ENCODE data around the gene COL27A1.
A peak's percentile ranks its signal among the peaks of the same experiment; 100 is the strongest.

The COL27A1 gene

DNA sequence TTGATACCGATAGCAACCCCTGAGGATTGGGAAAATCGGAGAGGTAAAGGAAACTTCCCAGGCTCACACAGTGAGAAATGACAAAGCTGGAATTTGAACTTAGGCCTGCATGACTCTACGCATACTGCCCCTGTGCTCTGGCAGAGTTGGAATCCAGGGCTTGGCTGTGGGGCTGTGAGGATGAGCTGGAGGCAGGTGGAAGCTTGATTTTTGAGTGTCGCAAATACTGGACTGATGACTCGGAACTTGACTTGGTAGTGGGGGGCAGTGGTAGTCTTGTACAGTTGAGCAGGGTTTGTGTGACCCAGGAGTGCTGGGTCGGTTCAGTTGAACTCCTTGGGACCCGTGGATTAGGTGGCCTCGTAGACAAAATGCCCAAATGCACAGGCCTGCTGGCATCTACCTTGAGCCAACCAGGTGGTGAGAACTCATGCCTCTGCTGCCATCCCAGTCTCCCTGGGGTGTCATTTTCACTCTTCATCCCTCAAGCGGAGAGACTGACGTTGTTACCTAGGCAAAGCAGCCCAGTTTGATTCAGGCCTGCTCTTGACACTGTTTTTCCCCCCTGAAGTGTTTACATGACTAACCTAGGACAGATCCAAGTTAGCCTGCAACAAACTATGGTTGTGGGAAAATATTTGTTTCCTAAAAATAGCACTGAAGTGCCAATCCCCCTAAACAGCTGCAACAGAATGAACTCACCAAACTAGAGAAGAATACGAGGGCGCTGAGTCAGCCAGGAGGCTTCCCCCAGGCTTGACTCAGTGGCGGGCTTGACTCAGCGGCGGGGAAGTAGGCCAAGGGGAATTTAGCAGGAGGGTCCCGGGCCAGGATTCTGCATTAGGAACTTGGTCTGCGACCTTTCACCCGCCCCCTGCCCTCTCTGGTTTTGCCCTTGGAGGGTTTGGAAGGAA lies 121.8 kb downstream of the COL27A1 start:
- no peak for DNase-seq

DNA sequence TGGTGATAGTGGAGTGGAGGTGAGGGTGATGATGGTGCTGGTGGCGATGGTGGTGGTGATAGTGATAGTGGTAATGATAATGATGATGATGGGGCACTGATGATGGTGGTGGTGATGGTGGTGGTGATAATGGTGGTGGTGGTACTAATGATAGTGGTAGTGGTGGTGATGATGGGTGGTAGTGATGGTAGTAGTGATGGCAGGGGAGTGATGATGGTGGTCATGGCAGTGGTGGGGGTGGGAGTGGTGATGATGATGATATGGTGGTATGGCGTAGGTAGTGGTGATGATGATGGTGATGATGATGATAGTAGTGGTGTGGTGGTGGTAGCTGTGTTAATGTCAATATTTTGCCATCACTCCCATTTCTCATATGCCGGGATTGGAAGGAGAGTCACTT lies 123.0 kb downstream of the COL27A1 start:
- DNase-seq, result no peak

- peak; percentile 28 for DNase-seq
Measured at GRCh38 chr9:114278881-114279570, 123.7 kb downstream of the COL27A1 start.

DNA sequence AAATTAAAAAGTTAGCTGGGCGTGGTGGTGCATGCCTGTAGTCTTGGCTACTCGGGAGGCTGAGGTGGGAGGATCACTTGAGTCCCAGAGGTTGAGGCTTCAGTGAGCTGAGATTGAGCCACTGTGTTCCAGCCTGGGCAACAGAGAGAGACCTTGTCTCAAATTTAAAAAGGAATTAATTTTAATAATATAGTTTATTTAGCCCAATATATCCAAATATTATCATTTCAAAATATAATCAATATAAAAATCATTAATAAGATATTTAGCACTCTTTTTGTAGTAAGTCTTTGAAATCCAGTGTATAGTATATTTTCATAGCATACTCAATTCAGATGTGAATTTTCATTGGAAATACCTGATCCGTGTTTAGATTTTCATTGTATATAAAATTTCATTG lies 124.4 kb downstream of the COL27A1 start:
- DNase-seq, result no peak

GRCh38 chr9:114280636-114281472 lies 125.5 kb downstream of the COL27A1 start:
- DNase-seq, result no peak

DNA sequence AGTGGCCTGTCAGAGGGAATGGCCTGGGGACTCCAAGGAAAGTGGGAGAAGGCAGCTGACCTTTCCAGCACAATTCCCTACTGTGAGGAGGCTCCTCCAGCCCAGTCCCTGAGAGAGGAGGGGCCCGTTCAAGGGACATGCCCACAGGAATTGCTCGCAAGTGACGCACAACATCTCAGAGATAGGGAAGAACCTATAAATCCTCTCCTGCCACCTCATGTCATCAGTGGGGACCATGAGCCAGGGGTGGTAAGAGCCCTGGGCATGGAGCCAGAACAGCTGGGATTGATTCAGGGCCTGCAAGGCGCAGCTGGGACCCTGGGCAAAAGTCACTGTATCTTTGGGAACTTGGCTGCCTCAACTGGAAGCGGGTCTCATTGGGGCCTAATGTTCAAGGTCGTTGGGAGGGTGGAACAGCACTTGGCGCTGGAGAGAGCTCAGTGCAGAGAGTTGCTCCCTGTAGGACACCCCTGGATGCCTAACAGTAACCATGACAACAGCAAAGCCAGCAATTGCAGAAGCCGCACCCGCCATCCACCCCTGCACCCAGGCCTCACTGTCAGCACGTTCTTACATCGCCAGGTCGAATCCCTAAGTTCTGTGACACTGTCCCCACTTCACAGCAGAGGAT lies 126.3 kb downstream of the COL27A1 start:
- no peak for DNase-seq

DNA sequence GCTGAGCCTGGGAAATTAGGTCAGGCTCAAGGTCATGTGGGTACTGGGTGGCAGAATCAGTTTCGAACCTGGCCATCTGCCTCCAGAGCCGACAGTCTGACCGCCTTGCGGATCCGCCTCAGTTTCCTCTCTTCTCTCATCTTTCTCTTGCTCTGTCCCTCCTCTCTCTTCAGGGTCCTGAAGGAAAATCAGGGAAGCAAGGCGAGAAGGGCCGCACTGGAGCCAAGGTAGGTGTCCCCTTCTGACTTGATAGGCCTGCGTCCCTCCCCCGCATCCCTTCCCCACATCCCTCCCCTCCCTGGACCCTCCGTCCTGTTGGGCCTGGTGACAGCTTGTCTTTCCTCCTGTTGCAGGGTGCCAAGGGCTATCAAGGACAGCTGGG lies 126.8 kb downstream of the COL27A1 start:
- no peak for DNase-seq

- peak; percentile 38 for DNase-seq
Measured at GRCh38 chr9:114282507-114282906, 127.2 kb downstream of the COL27A1 start.

DNA sequence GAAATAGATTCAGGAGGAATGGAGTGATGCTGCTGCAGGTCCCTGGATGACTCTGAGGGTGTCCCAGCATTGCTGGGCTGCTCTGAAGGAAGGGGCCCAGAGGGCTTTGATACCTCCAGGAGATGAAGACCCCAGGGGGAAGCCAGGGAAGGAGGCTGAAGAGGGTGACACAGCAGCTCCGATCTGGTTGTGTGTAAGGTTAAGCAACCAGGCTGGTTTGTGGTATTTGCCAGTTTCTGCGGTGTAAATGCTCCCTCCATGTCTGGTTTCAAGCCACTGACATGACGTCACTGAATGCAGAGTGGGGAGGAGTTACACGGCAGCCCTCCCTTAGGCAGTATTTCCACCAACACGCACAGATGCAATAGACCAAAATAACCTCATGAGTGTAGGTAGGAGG lies 127.6 kb downstream of the COL27A1 start:
- peak; percentile 32 for DNase-seq

DNA sequence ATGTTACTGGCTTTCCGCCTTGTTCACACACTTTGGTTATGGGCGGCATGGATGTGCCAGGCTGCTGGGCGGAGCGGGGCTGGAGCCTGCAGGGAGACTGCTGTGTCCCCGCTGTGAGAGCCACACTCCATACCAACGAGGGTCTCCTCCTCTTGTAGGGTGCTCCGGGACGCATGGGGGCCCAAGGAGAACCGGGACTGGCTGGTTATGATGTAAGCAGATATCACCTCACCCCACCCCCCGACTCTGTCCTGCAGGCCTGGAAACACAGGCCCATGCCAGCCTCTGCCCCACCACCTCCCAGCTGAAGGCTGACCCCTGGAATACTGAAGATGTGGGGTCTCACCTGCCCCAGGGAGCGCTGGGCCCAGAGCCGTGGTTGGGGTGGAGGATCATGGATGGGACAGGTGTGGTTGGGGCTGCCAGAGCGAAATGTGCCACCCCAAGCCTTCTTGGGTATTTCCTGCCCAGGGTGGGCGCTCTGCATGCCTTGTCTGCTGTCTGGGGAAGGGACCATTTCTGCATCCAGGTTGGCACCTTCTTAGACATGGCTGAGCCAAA lies 128.3 kb downstream of the COL27A1 start:
- no peak for DNase-seq

DNA sequence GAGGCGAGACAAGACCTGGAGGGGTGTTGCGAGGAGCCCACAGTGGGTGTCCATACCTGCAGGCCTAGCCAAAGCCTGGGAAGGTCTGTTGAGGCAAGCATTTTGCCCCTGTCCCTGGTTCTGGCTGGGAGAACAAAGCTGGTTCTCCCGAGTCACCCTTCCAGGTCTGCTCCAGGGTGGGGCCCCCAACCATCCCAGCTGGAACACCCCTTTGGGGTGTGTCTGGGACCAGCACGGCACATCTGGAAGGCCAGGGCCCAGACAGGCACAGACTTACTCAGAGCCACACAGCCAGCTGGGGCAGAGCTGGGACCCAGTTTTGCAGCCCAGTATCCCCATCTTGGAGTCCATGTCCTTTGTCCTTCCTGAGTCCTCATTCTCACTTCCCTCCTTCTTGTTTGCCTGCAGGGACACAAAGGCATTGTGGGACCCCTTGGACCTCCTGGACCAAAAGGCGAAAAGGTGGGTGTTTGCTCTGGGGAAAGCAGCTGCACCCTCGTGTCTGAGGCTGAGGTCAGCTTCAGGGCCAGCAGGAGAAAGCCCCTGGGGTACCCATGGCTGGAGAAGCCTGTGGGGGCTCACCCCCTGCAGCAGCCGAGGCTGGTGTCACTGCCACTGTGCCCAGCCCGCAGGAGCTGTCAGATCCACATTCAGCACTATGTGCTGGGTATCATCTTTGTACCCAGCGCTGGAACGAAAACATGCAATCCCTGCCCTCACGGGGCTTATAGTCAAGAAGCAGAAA lies 129.2 kb downstream of the COL27A1 start:
- DNase-seq, result no peak

DNA sequence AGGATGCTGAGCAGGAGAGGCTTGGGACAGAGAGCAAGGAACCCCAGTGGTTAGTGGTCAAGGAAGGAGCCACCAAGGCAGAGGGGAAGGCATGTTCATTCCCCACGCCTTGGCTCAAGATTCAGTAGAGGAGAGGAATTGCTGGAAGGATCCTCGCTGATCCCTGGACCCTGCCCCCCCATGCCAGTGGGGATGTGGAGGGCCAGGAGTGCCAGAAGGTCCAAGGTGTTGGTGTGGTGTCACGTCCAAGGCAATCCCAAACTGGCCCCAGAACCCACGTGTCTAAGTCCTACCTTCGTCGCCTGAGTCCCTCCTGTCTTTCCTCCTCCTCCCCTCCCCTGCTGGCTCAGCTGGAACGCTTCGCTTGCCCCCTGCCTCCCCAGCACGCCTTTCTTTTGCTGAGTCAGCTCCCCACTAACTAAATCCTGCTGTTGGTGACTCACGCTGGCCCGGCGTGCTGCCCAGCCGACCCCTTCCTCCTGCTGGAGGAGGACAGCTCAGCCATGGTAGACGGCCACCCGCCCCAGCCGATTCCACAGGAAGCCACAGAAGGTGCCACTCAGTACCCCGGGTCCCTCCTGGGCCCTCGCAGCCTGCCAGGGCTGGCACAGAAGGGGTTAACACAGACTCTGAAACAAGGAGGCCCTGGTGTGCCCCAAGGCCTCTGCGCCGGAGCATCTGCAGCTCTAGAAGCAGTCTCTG lies 130.0 kb downstream of the COL27A1 start:
- no peak for DNase-seq

DNA sequence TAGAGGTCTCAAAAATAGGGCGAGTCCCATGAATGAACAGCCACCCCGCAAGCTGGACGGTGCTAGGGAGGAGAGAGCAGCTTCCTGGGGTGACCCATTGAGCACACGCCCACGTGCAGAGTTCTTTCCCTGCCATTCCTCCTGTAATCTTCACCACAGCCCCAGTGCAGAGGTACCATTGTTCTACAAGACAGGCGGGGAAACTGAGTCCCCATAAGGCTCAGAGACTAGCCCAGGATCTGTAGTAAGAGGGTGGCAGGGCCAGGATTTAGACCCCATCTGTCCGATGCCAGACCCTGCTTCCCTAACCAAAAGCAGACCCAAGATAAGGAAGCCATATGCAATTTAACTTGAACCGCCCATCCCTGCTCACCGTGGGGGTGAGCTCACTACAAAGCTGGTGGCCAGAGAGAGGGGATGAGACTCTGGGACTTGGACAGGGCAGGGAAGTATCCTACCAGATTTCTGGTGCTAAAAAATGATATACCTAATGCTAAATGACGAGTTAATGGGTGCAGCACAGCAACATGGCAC lies 130.9 kb downstream of the COL27A1 start:
- no peak for DNase-seq

GRCh38 chr9:114287001-114287762 lies 131.8 kb downstream of the COL27A1 start:
- peak; percentile 20 for DNase-seq

- DNase-seq, result no peak
Measured at GRCh38 chr9:114287763-114288192, 132.4 kb downstream of the COL27A1 start.

DNA sequence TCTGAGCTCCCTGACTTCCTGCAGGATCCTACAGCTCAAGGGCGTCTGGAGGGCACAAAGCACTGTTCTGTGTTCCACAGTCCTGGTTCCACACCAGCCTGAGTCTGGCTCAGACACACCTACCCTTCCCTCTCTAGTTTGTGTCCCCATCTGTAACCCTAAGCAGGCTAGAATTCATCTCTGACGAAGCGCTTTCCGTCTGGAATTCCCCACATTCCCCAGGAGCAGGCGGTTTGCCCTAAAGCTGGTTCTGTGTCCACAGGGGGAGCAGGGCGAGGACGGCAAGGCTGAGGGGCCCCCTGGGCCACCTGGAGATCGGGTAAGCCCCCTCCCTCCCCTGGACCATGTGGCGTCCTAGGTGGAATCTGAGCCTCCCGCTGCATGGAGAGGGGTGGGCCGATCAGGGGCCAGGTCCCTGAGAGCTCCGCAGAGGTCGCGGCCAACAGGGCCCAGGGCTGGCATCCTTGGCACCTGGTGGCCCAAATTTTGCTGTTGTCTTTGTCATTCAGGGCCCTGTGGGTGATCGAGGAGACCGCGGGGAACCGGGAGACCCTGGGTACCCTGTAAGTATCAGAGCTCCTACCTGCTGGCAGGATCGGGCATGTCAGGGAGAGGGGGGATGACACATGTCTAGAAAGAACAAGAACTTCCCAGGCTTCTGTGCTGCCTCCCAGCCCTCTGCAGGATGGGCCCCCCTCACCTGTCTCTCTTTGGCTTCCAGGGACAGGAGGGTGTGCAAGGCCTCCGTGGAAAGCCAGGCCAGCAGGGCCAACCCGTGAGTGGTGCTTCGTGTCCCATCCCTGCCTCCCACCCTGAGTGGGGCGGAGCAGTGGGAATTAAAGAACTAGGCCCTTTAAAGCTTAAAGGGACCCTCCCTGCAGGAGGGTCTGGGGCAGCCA lies 133.1 kb downstream of the COL27A1 start:
- no peak for DNase-seq

- DNase-seq, result no peak
Measured at GRCh38 chr9:114289106-114289505, 133.8 kb downstream of the COL27A1 start.

DNA sequence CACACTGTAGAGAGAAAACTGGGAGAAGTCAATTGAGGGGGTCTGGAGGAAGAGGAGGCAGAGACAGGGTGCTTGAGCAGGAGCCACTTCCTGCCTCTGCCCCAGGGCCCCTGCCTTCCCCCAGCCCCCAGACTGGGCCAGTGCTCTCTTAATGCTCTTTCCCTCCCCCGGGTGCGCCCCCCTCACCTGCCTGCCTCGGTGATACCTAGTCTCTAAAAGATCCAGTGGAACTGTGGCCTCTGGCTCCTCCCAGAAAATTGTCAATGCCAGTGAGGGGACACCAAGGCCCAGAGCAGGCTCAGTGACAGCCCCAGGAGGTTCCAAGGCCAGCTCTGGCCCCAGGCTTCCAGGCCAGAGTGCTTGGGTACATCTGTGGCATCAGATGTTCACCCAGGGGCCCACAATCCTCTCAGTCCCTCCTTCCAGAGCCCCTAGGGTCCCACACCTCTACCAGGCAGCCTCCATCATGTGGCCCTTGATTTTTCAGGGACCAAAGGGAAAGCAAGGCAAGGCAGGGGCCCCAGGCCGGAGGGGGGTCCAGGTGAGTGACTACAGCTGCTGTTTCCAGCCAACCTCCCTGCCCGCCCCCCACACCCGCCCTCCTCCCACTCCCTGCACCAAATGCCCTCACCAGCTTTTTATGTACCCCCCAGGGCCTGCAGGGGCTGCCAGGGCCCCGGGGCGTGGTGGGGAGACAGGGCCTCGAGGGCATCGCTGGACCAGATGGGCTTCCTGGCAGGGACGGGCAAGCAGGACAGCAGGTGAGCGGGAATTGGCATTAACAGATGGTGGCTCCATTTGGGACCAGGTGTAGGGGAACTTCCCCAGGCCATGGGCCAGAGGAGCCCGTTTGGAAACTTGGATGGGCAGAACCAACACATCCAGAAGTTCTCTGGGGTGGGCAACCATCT lies 134.5 kb downstream of the COL27A1 start:
- DNase-seq, result no peak
